HG02870 (cell line): ENCODE measurements around the gene MKLN1.
"Not testable (repeated sequence)": the region's sequence is repeated elsewhere in the genome, so short reads cannot be mapped to it uniquely, and the experiment has no call there.

Experiments
- ATAC-seq: cut with Tn5 transposase; IDR thresholded peaks from one replicate; pipeline ENCODE4 v1.9.1; 2021; ENCODE audit warnings: mild to moderate bottlenecking, moderate library complexity; ENCODE audit not compliant: unreplicated experiment

The MKLN1 gene

DNA sequence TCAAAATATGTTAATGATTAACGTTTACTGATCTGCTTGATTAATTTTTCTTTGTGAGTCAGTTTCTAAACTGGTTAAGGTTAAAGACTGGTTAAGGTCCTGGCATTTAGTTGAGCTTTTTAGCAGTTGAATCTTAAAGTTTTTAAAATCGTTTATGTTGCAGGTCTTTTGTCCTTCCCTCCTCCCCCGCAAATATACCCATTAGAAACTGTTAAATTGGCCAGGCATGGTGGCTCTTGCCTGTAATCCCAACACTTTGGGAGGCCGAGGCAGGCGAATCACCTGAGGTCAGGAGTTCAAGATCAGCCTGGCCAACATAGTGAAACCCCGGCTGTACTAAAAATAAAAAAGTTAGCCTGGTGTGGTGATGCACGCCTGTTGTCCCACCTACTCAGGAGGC, 127.9 kb downstream of the MKLN1 start:
- ATAC-seq: no peak

DNA sequence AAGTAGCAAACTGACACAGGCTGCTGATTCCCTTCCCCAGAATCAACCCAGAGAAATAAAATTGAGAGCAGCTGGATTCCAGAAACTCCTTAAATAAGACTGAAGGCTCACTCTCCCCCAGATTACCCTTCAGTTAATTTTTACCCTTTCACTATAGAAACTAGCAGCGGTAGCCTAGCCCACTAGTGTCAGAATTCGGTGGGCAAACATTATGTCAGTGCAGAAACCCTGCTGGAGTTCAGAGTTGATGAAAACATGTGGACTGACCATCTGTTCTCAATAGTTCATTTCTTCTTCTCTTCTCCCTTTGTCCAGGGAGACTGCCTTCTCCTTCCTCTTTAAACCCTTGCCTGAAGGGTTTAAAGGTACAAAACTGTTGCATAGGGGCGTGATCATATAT, 128.7 kb downstream of the MKLN1 start:
- ATAC-seq: no peak

- ATAC-seq: no peak
These were observed 131.6 kb downstream of the MKLN1 start for GRCh38 chr7:131459256-131459655.

- no peak for ATAC-seq
These were observed 134.4 kb downstream of the MKLN1 start for GRCh38 chr7:131462059-131462458.

DNA sequence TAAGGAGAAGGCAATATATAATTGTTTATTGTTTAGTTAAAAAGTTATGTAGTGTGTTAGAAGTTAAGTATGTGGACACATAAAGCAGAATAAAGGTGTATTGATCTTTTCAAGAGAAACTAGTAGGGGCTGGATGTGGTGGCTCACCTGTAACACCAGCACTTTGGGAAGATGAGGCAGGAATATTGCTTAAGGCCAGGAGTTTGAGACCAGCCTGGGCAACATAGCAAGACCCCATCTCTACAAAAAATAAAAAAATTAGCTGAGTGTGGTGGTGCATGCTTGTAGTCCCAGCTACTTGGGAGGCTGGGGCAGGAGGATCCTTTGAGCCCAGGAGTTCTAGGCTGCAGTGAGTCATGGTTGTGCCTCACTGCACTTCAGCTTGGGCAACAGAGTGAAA, 135.0 kb downstream of the MKLN1 start:
- ATAC-seq: not testable (repeated sequence)

DNA sequence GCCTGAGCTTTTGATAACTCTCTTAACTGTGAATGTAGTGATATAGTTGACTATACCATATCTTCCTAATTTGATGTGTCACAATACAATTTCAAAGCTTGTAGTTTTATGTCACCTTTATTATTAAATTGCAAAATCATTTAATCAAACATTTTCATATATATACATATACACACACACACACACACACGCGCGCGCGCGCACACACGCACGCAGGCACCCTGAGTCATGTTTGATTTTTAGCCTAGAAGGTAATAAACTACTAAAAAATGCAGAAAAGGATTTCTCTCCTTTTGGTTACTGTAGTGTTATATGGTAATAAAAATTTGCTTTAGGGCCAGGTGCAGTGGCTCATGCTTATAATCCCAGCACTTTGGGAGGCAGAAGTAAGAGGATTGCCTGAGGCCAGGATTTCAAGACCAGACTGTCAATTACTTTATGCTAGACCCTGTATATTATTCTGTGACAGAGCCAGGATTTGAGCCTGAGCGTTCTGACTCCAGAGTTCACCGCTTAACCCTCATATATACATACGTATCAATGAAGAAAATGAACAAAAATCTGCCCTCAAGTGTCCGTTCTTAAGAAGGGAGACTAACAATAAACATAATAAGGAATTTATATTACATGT, 139.2 kb downstream of the MKLN1 start:
- ATAC-seq: no peak

DNA sequence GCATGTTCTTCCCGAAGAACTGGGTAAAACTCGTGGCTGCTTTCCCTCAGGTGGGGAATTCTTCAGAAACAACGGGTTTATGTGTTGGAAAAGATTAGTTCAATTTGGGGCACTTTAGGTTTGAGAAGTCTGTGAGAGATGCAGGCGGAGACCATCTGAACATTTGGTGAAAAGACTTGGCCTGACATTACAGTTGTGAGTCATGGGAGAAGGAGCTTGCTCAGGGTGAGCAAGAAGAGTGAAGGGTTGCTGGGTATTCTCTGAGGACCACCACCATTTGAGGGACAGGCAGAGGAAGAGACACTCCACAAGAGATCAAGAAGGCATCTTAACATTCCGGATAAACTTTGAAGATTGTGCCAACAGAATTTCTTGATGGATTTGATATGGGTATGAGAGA, 140.1 kb downstream of the MKLN1 start:
- ATAC-seq: no peak

- ATAC-seq: no peak
These were observed 143.8 kb downstream of the MKLN1 start for GRCh38 chr7:131471250-131472004.

DNA sequence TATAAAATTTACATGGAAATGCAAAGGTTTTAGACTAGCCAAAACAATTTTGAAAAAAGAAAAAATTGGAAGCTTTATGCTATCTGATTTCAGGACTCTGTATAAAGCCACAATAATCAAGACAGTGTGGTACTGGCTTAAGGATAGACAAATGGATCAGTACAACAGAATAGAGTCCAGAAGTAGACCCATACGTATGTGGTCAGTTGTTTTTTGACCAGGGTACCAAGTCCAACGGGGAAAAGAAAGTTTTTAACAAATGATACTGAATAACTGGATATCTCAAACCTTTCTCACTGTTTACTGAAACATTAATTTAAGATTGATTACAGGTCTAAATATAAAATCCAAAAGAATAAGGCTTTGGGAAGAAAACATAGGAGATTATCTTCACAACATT, 149.1 kb downstream of the MKLN1 start:
- ATAC-seq: no peak

GRCh38 chr7:131480384-131481315, 153.0 kb downstream of the MKLN1 start:
- ATAC-seq: no peak

- ATAC-seq: peak; percentile 61
These were observed 155.1 kb downstream of the MKLN1 start for GRCh38 chr7:131482800-131483199.

DNA sequence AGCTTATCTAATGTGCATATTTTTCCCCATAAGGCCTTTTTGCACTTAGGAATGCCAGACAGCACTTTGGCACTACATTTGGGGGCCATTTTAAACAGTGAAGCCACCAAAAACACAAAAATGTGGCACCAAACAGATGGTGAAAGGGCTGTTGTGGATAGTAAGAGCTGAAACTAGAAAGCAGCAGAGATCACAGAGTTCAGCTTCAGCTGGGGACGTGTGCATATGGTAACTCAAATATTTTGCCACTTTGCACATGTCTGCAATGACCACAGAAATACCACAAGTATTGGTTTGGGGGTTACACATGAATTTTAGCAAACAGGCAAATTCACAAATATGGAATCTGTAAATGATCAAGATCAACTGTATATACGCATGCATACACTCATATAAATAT, 155.9 kb downstream of the MKLN1 start:
- ATAC-seq: no peak

GRCh38 chr7:131486346-131486745, 158.7 kb downstream of the MKLN1 start:
- ATAC-seq: no peak

DNA sequence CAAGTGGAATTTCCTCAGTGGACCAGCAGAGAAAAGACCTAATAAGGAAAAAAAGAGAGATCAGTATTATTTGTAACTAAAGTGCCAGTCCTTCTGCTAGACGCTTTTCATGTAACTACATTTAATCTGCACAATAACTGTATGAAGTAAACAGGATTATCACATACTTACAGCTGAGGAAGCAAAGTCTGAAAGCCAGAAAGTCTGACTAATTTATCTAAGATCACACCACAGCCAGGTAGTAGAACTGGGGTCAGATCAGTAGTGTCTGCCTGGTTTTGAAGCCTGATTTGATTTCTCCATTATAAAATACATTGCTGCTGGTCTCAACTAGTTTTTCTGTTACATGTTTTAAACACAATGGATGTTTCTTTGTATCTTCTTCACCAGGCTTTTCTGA, 159.5 kb downstream of the MKLN1 start:
- no peak for ATAC-seq

- no peak for ATAC-seq
These were observed 160.7 kb downstream of the MKLN1 start for GRCh38 chr7:131488361-131488760.

GRCh38 chr7:131489196-131489595, 161.5 kb downstream of the MKLN1 start:
- ATAC-seq: no peak

DNA sequence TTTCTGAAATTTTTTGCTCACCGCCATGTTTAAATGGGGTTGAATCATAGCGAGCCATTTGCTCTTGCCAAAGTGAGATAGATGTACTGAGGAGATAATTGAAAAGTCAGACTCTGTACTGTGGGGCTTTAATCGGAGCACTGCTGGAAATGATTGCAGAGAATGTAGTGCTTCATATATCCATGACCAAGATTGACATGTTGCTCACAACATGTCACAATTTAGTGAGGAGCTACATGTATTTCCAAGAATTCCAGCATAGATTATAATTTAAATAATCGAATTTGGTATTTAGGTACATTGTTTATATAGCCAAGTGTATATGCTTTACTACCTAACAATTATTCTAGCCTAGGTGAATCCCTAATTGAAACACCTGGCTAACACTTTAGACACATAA, 162.2 kb downstream of the MKLN1 start:
- ATAC-seq: no peak

- ATAC-seq: no peak
These were observed 165.4 kb downstream of the MKLN1 start for GRCh38 chr7:131493081-131493480.

DNA sequence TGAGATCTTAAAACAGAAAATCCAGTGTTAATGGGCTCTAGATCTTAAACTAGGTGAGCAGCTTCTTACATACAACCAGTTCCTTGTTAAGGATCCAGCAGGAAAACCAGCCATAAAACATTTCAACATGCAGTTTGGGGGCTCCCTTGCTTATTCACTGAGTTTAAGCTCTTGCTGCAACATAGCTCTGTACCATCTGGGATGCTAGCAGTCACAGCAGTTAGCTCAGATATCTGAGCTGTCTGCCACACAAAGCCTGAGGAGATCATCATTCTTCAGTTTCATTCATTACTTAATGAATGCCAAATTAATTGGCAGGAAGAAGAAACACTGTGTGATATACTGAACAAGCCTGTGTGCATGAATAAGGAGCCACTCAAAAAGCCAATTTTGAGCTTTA, 165.9 kb downstream of the MKLN1 start:
- no peak for ATAC-seq

DNA sequence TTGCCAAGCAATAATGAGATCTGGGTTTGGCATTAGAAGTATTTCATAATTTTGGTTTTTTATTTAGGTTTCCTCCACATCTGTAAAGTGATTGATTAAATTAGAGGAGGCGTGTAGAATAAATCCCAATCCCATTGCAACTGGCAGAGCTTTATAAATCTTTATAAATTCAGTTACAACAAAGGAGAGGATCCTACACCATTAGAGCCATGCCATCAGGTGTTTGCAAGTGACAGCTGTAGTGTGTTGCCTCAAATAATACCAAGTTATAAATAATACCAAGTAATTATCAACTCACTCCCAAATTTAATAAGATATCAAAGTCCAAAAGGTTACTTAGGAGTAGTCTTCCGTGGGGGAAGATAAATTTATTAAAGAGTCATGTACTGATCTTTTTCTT, 166.5 kb downstream of the MKLN1 start:
- no peak for ATAC-seq

GRCh38 chr7:131495669-131496498, 168.2 kb downstream of the MKLN1 start:
- no peak for ATAC-seq
